Parathyroid adenoma (tissue), 2 donors: ENCODE results near the gene RNF5.

Experiments
- H2AFZ ChIP-seq: fragments of 300-600 bp; sonication (generic); one replicate; pipeline ENCODE4 v1.7.0; 2017; ENCODE audit warnings: antibody characterized with exemption, mild to moderate bottlenecking
- H3K27ac ChIP-seq: fragments of 300-600 bp; sonication (generic); one replicate; pipeline ENCODE4 v1.7.0; 2017
- H3K27me3 ChIP-seq: fragments of 300-600 bp; sonication (generic); one replicate; pipeline ENCODE4 v1.7.0; 2017; ENCODE audit warnings: low read length; ENCODE audit not compliant: control insufficient read depth, insufficient read depth
- H3K36me3 ChIP-seq: fragments of 300-600 bp; sonication (generic); one replicate; pipeline ENCODE4 v1.7.0; 2017; ENCODE audit warnings: low read length; ENCODE audit not compliant: control insufficient read depth, insufficient read depth
- H3K4me1 ChIP-seq: fragments of 300-600 bp; sonication (generic); one replicate; pipeline ENCODE4 v1.7.0; 2017; ENCODE audit warnings: control low read depth
- H3K4me2 ChIP-seq: fragments of 300-600 bp; sonication (generic); one replicate; pipeline ENCODE4 v1.7.0; 2017; ENCODE audit warnings: low read length
- H3K4me3 ChIP-seq: fragments of 300-600 bp; sonication (generic); one replicate; pipeline ENCODE4 v1.7.0; 2017; ENCODE audit warnings: low read depth, low read length
- H3K79me2 ChIP-seq: fragments of 300-600 bp; sonication (generic); one replicate; pipeline ENCODE4 v1.7.0; 2017; ENCODE audit warnings: control low read depth
- H3K9ac ChIP-seq: fragments of 300-600 bp; sonication (generic); one replicate; pipeline ENCODE4 v1.7.0; 2017; ENCODE audit warnings: mild to moderate bottlenecking
- H3K9me3 ChIP-seq: fragments of 300-600 bp; sonication (generic); one replicate; pipeline ENCODE4 v1.7.0; 2017; ENCODE audit warnings: low read length; ENCODE audit not compliant: control insufficient read depth
- CTCF ChIP-seq: fragments of 300-600 bp; sonication (generic); IDR thresholded peaks from one replicate; pipeline ENCODE4 v1.7.0; 2017; ENCODE audit warnings: antibody characterized with exemption, mild to moderate bottlenecking
- donor health status: primary hyperparathyroidism.

RNF5 gene

GRCh38 chr6:32158052-32158451, 20.2 kb upstream of the RNF5 start:
- H3K36me3 ChIP-seq: no peaks in the 10 kb centered on the region
- H3K27ac ChIP-seq: no peak overlapping the region
- H3K4me2 ChIP-seq: no peak overlapping the region
- no peaks in the 10 kb centered on the region for H3K27me3 ChIP-seq
- TF ChIP-seq CTCF: no peak
- no peak overlapping the region for H3K4me3 ChIP-seq
- H3K79me2 ChIP-seq: peaks cover 9% of the 10 kb centered on the region
- H3K9ac ChIP-seq: no peak overlapping the region
- no peak overlapping the region for H2AFZ ChIP-seq
- no peaks in the 10 kb centered on the region for H3K9me3 ChIP-seq
- peaks cover 3% of the 10 kb centered on the region for H3K4me1 ChIP-seq

- Histone ChIP-seq H3K36me3 (no peaks in the 10 kb centered on the region), H3K79me2 (no peaks in the 10 kb centered on the region), H3K27me3 (no peaks in the 10 kb centered on the region), H3K27ac (peak overlapping the region; percentile 11), H3K4me3 (no peak overlapping the region), H3K4me1 (no peaks in the 10 kb centered on the region), H3K9me3 (no peaks in the 10 kb centered on the region), H3K9ac (no peak overlapping the region), H3K4me2 (no peak overlapping the region), H2AFZ (no peak overlapping the region)
- TF ChIP-seq CTCF: no peak
These were observed 14.5 kb upstream of the RNF5 start for GRCh38 chr6:32163559-32164258.

GRCh38 chr6:32164295-32164694, 13.9 kb upstream of the RNF5 start, which contains the start of gene EGFL8:
EGFL8 (plus strand) TSS chr6:32164595; CDS start chr6:32166166, 1,571 bp downstream.
- no peak within 1 kb of the TSS for H2AFZ ChIP-seq
- H3K9me3 ChIP-seq: no peaks in the 10 kb centered on the region
- H3K4me3 ChIP-seq: no peak within 1 kb of the TSS
- H3K27ac ChIP-seq: peak within 1 kb of the TSS; percentile 11
- H3K27me3 ChIP-seq: no peaks in the 10 kb centered on the region
- no peaks in the 10 kb centered on the region for H3K79me2 ChIP-seq
- H3K9ac ChIP-seq: no peak within 1 kb of the TSS
- no peak within 1 kb of the TSS for H3K4me2 ChIP-seq
- H3K4me1 ChIP-seq: no peaks in the 10 kb centered on the region
- no peaks in the 10 kb centered on the region for H3K36me3 ChIP-seq
- TF ChIP-seq CTCF: no peak

GRCh38 chr6:32166411-32167061, 11.7 kb upstream of the RNF5 start:
- Histone ChIP-seq H3K9me3 (no peaks in the 10 kb centered on the region), H3K4me2 (no peak overlapping the region), H3K4me1 (no peaks in the 10 kb centered on the region), H3K27ac (no peak overlapping the region), H3K9ac (no peak overlapping the region), H3K79me2 (no peaks in the 10 kb centered on the region), H3K36me3 (no peaks in the 10 kb centered on the region), H3K4me3 (no peak overlapping the region), H3K27me3 (no peaks in the 10 kb centered on the region), H2AFZ (no peak overlapping the region)
- TF ChIP-seq CTCF: no peak
